Activated CD8-positive, alpha-beta T cell treated with anti-CD3 and anti-CD28 coated beads for 36 hours (primary cell): Measurements from ENCODE around the gene STRADA. TPM values are rescaled to one million over a fixed set of nuclear protein-coding genes. Genes with fewer than 3 reads are reported as not detected.

Experiments
- ATAC-seq: fragments of 200-7000 bp; cut with Tn5 transposase; one replicate; pipeline ENCODE4 v1.10.0; 2021; ENCODE audit warnings: mild to moderate bottlenecking, moderate library complexity
- CTCF ChIA-PET: fragments of 350-600 bp; sonication (Branson Sonifier 250); formaldehyde crosslinking; loops from one replicate; lab custom pipeline; 2021; ENCODE audit warnings: antibody characterized with exemption; lab: Charles Lee
- POLR2A ChIA-PET: fragments of 350-600 bp; sonication (Branson Sonifier 250); formaldehyde crosslinking; loops from one replicate; lab custom pipeline; 2021; ENCODE audit warnings: antibody characterized with exemption; lab: Charles Lee
- DNase-seq: peaks from one replicate; pipeline ENCODE4 v3.0.0-alpha.2; 2020
- H3K27ac Mint-ChIP-seq: one replicate; pipeline ENCODE4 v1.8.0; 2021; ENCODE audit warnings: mild to moderate bottlenecking, mixed read lengths
- H3K27me3 Mint-ChIP-seq: one replicate; pipeline ENCODE4 v1.8.0; 2021; ENCODE audit warnings: mixed read lengths
- H3K36me3 Mint-ChIP-seq: one replicate; pipeline ENCODE4 v1.8.0; 2021; ENCODE audit warnings: low read depth, mixed read lengths
- H3K4me1 Mint-ChIP-seq: one replicate; pipeline ENCODE4 v1.8.0; 2021; ENCODE audit warnings: low read depth, mixed read lengths
- H3K4me3 Mint-ChIP-seq: one replicate; pipeline ENCODE4 v1.8.0; 2021; ENCODE audit warnings: mild to moderate bottlenecking, moderate library complexity, mixed read lengths
- H3K9me3 Mint-ChIP-seq: one replicate; pipeline ENCODE4 v1.8.0; 2021; ENCODE audit warnings: mixed read lengths
- intact Hi-C: fragments of 100-400 bp; cut with micrococcal nuclease; formaldehyde crosslinking; loops from one replicate; pipeline ENCODE4 v1.10.0; 2022
- total RNA-seq, 2 experiments: library from RNA; stranded (reverse); gene quantifications; one replicate each; pipeline ENCODE4 v1.2.3, GENCODE V29; 2021
- TF ChIP-seq, protein P1 (sequence below): fragments of 200-600 bp; IDR thresholded peaks from one replicate; pipeline ENCODE4 v1.8.0; 2022; ENCODE audit warnings: antibody characterized with exemption, mild to moderate bottlenecking

The STRADA gene
- total RNA-seq, 2 experiments from 2014 or later, result 44.8 to 48.8 TPM

GRCh38 chr17:63692195-63692816 lies 49.3 kb downstream of the STRADA start:
- ATAC-seq (no peak), DNase-seq (no peak)
- Mint-ChIP-seq H3K36me3 (peaks cover 25% of the 10 kb centered on the region), H3K4me3 (no peak overlapping the region), H3K4me1 (peaks cover 43% of the 10 kb centered on the region), H3K27ac (peak overlapping the region; percentile 47), H3K27me3 (no peaks in the 10 kb centered on the region), H3K9me3 (no peaks in the 10 kb centered on the region)
- TF ChIP-seq, protein P1, sequence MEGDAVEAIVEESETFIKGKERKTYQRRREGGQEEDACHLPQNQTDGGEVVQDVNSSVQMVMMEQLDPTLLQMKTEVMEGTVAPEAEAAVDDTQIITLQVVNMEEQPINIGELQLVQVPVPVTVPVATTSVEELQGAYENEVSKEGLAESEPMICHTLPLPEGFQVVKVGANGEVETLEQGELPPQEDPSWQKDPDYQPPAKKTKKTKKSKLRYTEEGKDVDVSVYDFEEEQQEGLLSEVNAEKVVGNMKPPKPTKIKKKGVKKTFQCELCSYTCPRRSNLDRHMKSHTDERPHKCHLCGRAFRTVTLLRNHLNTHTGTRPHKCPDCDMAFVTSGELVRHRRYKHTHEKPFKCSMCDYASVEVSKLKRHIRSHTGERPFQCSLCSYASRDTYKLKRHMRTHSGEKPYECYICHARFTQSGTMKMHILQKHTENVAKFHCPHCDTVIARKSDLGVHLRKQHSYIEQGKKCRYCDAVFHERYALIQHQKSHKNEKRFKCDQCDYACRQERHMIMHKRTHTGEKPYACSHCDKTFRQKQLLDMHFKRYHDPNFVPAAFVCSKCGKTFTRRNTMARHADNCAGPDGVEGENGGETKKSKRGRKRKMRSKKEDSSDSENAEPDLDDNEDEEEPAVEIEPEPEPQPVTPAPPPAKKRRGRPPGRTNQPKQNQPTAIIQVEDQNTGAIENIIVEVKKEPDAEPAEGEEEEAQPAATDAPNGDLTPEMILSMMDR, result no peak
- POLR2A ChIA-PET, result interaction anchor here (0.7 to 1.0 kb wide), 3 partner anchors 10 to 136 kb away, joined by 3 to 4 read pairs (median 3); no protein-coding TSS in a partner anchor
- intact Hi-C loops, result no loop called here
- CTCF ChIA-PET, result interaction anchor here (1.1 to 1.7 kb wide), 2 partner anchors 10 to 17 kb away, joined by 3 to 4 read pairs; no protein-coding TSS in a partner anchor

GRCh38 chr17:63689479-63689878 lies 52.1 kb downstream of the STRADA start:
- Mint-ChIP-seq H3K36me3 (peaks cover 11% of the 10 kb centered on the region), H3K9me3 (no peaks in the 10 kb centered on the region), H3K27ac (no peak overlapping the region), H3K4me3 (no peak overlapping the region), H3K4me1 (peaks cover 28% of the 10 kb centered on the region), H3K27me3 (no peaks in the 10 kb centered on the region)
- ChIA-PET CTCF (interaction anchor here (1.9 kb wide), 1 partner anchor 9 kb away, joined by 5 read pairs; no protein-coding TSS in a partner anchor), POLR2A (interaction anchor here (1.3 to 2.3 kb wide), 2 partner anchors 10 to 11 kb away, joined by 3 to 9 read pairs; partner anchors contain the start of gene LIMD2)
- TF ChIP-seq, protein P1, result no peak
- ATAC-seq, result no peak
- no peak for DNase-seq
- intact Hi-C loops, result no loop called here

- no peaks in the 10 kb centered on the region for H3K9me3 Mint-ChIP-seq
- peak; percentile 48 for DNase-seq
- peaks cover 20% of the 10 kb centered on the region for H3K4me1 Mint-ChIP-seq
- peaks cover 11% of the 10 kb centered on the region for H3K36me3 Mint-ChIP-seq
- TF ChIP-seq, protein P1, result no peak
- peak overlapping the region; percentile 17 for H3K27ac Mint-ChIP-seq
- intact Hi-C loops, result no loop called here
- H3K4me3 Mint-ChIP-seq, result no peak overlapping the region
- POLR2A ChIA-PET, result interaction anchor here (0.6 to 1.2 kb wide), 3 partner anchors 9 to 966 kb away, joined by 3 to 7 read pairs (median 4); no protein-coding TSS in a partner anchor
- ATAC-seq, result peak; percentile 69
- CTCF ChIA-PET, result interaction anchor here (1.0 to 1.9 kb wide), 5 partner anchors 9 to 262 kb away, joined by 3 to 5 read pairs (median 4); no protein-coding TSS in a partner anchor
- no peaks in the 10 kb centered on the region for H3K27me3 Mint-ChIP-seq
Measured at GRCh38 chr17:63688396-63689020, 53.1 kb downstream of the STRADA start.

- DNase-seq (no peak), ATAC-seq (peak; percentile 50)
- intact Hi-C loops, result no loop called here
- POLR2A ChIA-PET, result interaction anchor here (0.6 to 3.1 kb wide), 4 partner anchors 9 to 246 kb away, joined by 3 to 10 read pairs (median 5); no protein-coding TSS in a partner anchor
- H3K4me3 Mint-ChIP-seq, result no peak overlapping the region
- H3K4me1 Mint-ChIP-seq, result peaks cover 17% of the 10 kb centered on the region
- H3K36me3 Mint-ChIP-seq, result peaks cover 11% of the 10 kb centered on the region
- H3K27ac Mint-ChIP-seq, result peak overlapping the region; percentile 82
- TF ChIP-seq, protein P1, result no peak
- no peaks in the 10 kb centered on the region for H3K27me3 Mint-ChIP-seq
- H3K9me3 Mint-ChIP-seq, result no peaks in the 10 kb centered on the region
- CTCF ChIA-PET, result interaction anchor here (1.0 to 1.8 kb wide), 5 partner anchors 11 to 78 kb away, joined by 3 to 4 read pairs (median 4); no protein-coding TSS in a partner anchor
Measured at GRCh38 chr17:63686138-63686685, 55.4 kb downstream of the STRADA start.
